ENCODE results near the gene KIZ. TPM values are rescaled to one million over a fixed set of nuclear protein-coding genes. Genes with fewer than 3 reads are reported as not detected.

Gene KIZ
- total RNA-seq, 6 donors from 2014 or later: 7.9 to 29.3 (median 15.2) TPM

DNA sequence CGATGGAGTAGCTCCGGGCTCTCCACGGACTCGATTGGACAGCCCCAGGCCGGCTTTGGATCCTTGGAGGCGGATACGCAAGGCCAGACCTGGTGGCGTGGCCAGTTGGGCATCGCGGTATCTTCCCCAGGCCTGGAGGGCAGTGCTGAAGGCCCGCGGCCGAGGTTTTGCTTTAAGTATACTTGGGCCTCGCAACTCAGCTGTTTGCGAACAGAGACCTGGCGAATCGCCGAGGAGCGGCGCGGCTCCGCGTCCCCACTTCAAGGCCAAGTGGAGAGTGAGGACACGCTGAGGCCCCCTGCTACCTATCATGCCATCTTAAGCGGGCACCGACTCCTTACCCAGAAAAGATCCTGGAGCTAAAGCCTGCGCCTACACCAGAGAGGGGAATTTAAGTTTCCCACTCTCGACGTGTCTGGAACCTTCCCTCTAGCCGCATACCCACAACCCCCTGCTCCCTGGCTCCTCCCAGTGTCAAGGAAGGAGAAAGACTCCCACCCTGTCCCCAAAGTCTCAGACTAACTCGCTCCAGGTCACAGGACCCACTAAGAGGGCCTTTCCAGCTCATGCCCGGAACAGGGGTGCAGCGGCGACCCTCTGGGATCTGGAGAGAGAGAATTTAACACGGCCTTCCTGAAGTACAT is 23.8 kb upstream of the KIZ start:
- H3K4me3 ChIP-seq: peak overlapping the region in 3 of 4 donors; percentile 38 to 53 (median 53)
- no peaks in the 10 kb centered on the region for H3K9me3 ChIP-seq
- DNase-seq (peak in 1 of 2 donors; percentile 87), ATAC-seq (ENCODE audit: low FRiP score in 2 of 2) (peak; percentile 31 to 56)
- WGBS, 2 donors: 8 to 13% methylated on average over 14 to 35 of the region's 35 CpGs
- H3K27me3 ChIP-seq: peaks cover 4 to 80% (median 44%) of the 10 kb centered on the region in 4 donors
- peaks cover 38 to 56% (median 47%) of the 10 kb centered on the region in 4 donors for H3K4me1 ChIP-seq
- H3K36me3 ChIP-seq: no peaks in the 10 kb centered on the region
- no peak for TF ChIP-seq EP300 (IDR thresholded peaks at IDR 0.05)
- TF ChIP-seq POLR2AphosphoS5 (IDR thresholded peaks at IDR 0.05): no peak
- TF ChIP-seq, protein P1, sequence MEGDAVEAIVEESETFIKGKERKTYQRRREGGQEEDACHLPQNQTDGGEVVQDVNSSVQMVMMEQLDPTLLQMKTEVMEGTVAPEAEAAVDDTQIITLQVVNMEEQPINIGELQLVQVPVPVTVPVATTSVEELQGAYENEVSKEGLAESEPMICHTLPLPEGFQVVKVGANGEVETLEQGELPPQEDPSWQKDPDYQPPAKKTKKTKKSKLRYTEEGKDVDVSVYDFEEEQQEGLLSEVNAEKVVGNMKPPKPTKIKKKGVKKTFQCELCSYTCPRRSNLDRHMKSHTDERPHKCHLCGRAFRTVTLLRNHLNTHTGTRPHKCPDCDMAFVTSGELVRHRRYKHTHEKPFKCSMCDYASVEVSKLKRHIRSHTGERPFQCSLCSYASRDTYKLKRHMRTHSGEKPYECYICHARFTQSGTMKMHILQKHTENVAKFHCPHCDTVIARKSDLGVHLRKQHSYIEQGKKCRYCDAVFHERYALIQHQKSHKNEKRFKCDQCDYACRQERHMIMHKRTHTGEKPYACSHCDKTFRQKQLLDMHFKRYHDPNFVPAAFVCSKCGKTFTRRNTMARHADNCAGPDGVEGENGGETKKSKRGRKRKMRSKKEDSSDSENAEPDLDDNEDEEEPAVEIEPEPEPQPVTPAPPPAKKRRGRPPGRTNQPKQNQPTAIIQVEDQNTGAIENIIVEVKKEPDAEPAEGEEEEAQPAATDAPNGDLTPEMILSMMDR (IDR thresholded peaks at IDR 0.05): no peak
- no peak for TF ChIP-seq POLR2A (IDR thresholded peaks at IDR 0.05)
- peak overlapping the region in 1 of 4 donors; percentile 71 for H3K27ac ChIP-seq

DNA sequence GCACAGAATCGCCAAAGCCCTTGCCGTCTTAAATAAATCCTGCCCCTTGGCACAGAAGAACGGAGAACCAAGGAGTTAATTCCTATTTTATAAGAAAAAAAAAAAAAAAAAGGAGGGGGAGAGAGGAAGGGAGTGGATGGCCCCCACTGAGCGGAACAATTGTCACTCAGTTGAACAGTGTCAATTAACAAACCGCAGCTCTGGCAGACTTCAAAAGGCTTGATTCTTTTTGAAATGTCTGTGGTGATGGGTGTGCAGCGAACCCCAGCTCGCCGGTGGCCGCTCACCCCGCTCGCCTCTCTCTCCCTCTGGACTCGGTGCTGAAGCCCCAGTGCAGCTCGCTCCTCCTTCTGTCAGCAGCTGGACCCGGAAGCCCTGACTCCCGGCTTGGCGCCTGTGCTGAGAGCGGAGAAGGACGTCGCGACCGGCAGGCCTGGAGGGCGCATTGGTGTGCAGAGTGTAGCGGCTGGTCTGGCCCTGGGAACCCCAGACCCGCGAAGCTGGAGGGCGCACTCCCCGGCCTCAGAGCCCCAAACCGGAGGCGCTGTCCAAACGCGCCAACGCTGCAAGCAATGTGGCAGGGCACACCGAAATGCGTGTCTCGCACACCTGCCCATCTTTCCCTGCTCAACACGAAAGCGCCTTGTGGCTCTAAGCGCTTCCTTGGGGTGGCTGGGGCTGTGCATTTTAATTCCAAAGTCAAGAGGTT is 23.1 kb upstream of the KIZ start:
- H3K27me3 ChIP-seq: peaks cover 4 to 80% (median 44%) of the 10 kb centered on the region in 4 donors
- H3K27ac ChIP-seq: no peak overlapping the region
- DNase-seq: peak; percentile 53 to 87
- no peaks in the 10 kb centered on the region for H3K9me3 ChIP-seq
- peak; percentile 41 to 67 for ATAC-seq (ENCODE audit: low FRiP score in 2 of 2)
- H3K4me3 ChIP-seq: peak overlapping the region in 3 of 4 donors; percentile 38 to 53 (median 53)
- TF ChIP-seq, protein P1 (IDR thresholded peaks at IDR 0.05): no peak
- TF ChIP-seq POLR2A (IDR thresholded peaks at IDR 0.05) (no peak), EP300 (IDR thresholded peaks at IDR 0.05) (no peak), POLR2AphosphoS5 (IDR thresholded peaks at IDR 0.05) (no peak)
- H3K36me3 ChIP-seq: no peaks in the 10 kb centered on the region
- peaks cover 38 to 56% (median 47%) of the 10 kb centered on the region in 4 donors for H3K4me1 ChIP-seq
- WGBS, 2 donors: 1 to 7% methylated on average over 5 to 32 of the region's 38 CpGs

DNA sequence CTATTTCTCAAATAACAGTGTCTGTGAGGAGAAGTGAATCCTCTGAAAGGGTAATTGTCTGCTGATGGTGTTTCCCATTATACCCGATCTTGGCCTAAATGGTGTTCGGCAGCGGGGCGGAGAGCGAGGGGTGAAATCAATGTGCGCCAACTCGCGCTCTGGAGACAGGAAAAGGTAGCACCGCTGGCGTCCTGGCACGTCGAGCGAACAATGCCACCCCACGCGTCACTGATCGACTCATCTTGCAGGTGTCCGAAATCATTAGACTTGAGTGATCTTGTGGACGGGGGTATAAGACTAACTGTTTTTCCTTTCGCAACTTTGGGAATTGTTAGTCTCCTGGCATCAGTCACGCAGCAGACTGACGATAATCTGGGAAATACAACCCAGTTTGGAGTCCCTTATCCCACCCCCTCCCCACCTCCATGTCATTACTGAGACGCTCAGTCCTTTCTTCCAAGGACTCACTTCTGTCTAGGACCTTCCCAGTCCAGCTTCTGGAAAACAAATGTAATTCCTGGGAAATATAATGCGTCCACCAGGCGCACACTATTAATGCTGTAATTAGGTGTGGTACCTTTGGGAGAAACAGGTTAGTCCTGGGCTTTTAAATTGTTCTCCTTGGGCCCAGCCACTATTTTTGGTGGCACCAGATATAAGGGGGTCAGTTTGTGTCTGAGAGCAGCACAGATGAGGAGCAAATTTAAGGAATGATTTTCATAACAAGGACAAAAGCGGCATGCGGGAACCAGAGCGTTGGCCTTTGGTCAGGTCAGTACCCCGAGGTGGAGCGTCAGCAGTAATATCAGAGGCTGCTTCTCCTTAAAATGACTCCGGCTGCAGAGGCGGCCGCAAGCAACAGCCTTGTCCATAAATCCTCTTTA is 22.1 kb upstream of the KIZ start:
- H3K4me1 ChIP-seq: peaks cover 38 to 56% (median 47%) of the 10 kb centered on the region in 4 donors
- ATAC-seq (ENCODE audit: low FRiP score in 2 of 2) (no peak), DNase-seq (peak in 1 of 2 donors; percentile 41)
- TF ChIP-seq, protein P1 (IDR thresholded peaks at IDR 0.05): no peak
- TF ChIP-seq EP300 (IDR thresholded peaks at IDR 0.05) (no peak), POLR2AphosphoS5 (IDR thresholded peaks at IDR 0.05) (no peak), POLR2A (IDR thresholded peaks at IDR 0.05) (no peak)
- 9 to 16% methylated on average over 24 to 32 of the region's 32 CpGs for WGBS, 2 donors
- peak overlapping the region in 1 of 4 donors; percentile 53 for H3K4me3 ChIP-seq
- H3K27me3 ChIP-seq: peaks cover 4 to 75% (median 43%) of the 10 kb centered on the region in 4 donors
- no peaks in the 10 kb centered on the region for H3K36me3 ChIP-seq
- no peak overlapping the region for H3K27ac ChIP-seq
- H3K9me3 ChIP-seq: no peaks in the 10 kb centered on the region

DNA sequence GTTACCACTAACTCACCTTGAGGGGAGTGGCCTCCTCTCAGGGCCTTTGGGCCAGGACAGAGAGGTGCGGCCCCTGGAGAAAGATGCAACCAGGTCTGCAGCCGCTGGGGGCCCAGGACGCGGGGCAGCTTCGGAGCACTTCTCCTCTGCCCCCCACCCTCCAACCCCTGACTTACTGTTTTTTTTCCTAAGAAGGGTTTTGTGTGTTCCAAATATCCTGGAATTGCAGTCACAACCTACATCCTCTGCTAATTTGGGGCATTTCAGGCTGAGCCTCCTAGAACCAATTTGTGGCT is 21.5 kb upstream of the KIZ start:
- 14 to 19% methylated on average over 5 of the region's 5 CpGs for WGBS, 2 donors
- Histone ChIP-seq H3K27me3 (peaks cover 4 to 72% (median 40%) of the 10 kb centered on the region in 4 donors), H3K4me3 (no peak overlapping the region), H3K36me3 (no peaks in the 10 kb centered on the region), H3K9me3 (no peaks in the 10 kb centered on the region), H3K4me1 (peaks cover 38 to 56% (median 47%) of the 10 kb centered on the region in 4 donors), H3K27ac (no peak overlapping the region)
- TF ChIP-seq POLR2AphosphoS5 (IDR thresholded peaks at IDR 0.05) (no peak), POLR2A (IDR thresholded peaks at IDR 0.05) (no peak), EP300 (IDR thresholded peaks at IDR 0.05) (no peak)
- TF ChIP-seq, protein P1 (IDR thresholded peaks at IDR 0.05): no peak
- DNase-seq (peak in 1 of 2 donors; percentile 29), ATAC-seq (ENCODE audit: low FRiP score in 2 of 2) (no peak)

Data from upper lobe of left lung (tissue), 6 donors.